NCI-H774 (cell line): ENCODE data around the gene MYO1D.
A peak's percentile ranks its signal among the peaks of the same experiment; 100 is the strongest.

Experiments
- DNase-seq: peaks from one replicate; lab custom pipeline; 2025; lab: John Stamatoyannopoulos, UW

The MYO1D gene

GRCh38 chr17:32488177-32488542, 388.8 kb downstream of the MYO1D start:
- DNase-seq = no peak

DNA sequence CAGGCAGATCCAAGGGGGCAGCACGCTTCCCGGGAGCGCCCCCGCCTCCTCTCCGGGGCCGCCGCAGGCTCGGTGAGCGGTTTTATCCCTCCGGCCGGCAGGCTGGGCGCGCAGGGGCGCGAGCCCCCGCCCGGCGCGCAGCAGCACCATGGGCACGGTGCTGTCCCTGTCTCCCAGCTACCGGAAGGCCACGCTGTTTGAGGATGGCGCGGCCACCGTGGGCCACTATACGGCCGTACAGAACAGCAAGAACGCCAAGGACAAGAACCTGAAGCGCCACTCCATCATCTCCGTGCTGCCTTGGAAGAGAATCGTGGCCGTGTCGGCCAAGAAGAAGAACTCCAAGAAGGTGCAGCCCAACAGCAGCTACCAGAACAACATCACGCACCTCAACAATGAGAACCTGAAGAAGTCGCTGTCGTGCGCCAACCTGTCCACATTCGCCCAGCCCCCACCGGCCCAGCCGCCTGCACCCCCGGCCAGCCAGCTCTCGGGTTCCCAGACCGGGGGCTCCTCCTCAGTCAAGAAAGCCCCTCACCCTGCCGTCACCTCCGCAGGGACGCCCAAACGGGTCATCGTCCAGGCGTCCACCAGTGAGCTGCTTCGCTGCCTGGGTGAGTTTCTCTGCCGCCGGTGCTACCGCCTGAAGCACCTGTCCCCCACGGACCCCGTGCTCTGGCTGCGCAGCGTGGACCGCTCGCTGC, 389.3 kb downstream of the MYO1D start:
- no peak for DNase-seq

DNA sequence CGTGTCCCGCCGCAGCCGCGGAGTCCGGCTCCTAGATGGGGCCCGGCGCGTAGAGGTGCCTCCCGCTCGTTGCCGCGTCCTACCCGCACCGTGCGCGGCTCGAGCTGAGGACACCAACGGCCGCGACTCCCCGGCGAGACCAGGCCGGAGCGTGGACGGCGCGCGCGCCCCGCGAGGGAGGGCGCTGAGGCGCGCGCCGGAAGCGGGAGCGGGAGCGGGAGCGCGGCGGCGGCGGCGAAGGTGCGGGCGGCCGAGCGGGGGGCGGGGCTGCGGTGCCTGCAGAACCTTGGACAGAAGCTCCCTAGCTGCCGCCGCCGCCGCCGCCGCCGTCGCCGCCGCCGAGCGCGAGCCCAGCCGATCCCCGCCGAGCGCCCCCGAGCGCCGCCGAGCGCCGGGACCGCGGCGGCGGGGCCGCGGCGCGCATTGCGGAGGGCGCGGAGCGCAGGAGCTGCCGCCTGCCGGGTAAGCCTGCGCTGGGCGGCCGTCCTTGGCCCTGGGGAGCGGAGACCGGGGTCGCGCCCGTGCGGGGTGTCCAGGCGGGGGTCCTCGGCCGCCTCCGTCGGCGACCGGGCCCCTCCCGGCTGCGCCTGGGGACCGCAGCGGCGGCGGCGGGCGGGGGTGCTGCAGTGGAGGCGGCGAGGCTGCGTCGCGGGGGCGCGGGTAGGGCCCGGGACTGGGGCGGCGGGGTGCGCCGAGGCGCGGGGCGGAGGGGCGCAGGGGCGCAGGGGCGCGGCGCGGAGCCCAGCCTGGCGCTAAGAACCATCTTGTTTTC, 390.0 kb downstream of the MYO1D start, which contains the start of gene CDK5R1:
Gene CDK5R1, plus strand, starts transcription at position 293 of the 772 bp plus-strand sequence. CDS start 628 bp downstream, outside the sequence.
- DNase-seq = peak; percentile 91

DNA sequence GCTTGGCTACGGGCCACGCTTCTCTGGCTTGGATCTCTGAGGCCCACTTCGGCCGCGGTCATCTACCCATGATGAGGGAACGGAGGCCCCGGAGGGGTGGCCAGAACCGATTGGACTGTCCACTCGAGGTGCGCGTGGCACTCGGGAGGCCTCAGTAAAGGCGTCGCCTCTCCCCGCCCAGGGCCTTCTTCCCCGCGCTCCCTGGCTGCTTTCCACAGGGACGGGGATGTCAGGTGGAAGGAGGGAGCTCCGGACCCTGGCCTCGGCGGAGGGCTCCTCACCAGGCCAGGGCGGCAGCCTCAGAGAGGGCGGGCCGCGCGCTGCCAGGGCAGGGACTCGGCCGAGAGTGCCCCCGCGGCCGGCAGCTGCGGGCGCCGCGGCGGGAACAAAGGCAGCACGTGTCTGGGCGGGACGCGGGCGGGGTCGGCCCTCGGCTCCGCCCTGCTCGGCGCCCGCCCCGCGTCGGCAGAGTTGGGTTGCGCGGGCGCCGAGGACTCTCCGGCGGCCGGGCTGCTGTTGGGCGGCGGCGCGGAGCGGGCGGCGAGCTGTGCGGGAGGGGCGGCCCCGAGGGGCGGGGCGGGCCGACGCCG, 390.7 kb downstream of the MYO1D start:
- peak; percentile 94 for DNase-seq

DNA sequence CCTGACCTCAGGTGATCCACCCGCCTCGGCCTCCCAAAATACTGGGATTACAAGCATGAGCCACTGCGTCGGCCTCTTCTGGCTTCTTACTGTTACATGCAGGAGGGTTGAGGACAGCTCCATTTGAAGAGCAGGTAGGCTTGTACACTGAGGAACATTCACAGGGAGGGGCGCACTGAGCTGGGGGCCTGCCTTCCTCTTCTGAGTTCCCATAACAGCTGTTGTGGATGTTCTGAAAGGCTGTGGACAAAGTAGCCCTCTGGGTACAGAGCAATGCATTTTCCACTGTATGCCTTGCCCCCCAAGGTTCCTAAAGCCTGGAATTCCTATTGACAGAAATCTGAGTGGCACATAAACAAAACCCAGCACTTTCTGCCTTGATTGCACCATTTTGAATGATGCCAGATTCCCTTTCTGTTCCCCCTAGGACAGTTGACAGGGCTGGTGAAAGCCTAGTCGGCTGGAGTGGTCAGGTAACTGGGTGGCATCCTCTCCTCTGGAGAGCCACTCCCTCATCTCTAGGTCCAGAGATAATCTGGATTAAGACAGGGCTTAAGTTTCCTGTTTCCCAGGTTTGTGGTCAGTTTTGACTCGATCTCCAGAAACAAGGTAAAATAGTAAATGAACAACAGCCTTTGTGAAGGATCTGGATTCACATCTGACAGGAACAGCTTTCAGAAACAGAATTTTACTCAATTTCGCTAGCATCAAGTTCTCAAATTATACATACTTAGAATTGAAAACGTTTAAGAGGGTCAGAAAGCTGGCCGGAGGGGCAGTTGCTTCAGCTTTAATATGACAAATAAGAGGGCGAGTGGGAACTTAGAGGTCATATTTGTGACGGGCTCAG, 391.4 kb downstream of the MYO1D start:
- DNase-seq = no peak

- DNase-seq = no peak
Measured at GRCh38 chr17:32484628-32485027, 392.3 kb downstream of the MYO1D start.

DNA sequence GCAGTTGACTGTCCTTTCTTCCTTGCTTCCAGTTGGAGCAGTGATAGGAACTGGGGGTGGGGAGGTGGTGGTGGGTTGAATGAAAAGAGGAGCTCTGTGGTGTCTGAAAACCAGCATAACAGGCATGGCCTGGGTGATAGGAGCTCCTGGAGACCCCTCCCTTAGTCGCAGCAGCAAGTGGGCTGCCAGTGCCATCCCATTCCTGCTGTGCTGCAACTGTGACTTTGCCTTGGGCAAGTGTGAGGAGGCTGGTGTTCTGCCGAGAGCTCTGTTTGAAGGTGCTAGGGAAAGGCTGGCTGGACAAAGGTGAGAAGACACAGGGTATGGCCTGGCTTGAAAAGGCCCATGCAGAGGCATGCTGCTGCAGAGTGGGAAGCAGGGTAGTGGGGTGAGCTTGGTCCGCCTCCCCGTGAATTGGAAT, 392.9 kb downstream of the MYO1D start:
- no peak for DNase-seq

- peak; percentile 59 for DNase-seq
Measured at GRCh38 chr17:32483451-32484019, 393.4 kb downstream of the MYO1D start.

GRCh38 chr17:32482568-32483320, 394.2 kb downstream of the MYO1D start:
- DNase-seq = no peak

DNA sequence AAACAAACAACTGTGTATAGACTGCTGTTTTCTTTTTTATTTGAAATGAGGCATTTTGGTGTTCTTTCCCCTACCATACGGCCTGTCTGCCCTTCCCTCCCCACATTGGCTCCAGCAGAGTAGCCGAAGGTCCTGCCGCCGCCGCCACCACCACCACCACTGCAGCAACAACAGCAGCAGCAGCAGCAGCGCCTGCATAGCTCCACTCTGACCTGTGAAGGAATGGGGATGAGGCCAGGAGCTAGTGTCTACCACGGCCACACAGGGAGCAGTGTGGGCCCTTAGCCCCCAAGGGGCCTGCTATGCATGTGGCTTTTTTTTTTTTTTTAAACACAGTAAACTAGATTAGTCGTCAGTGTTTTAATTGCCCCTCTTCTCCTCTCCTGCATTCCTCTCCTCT, 395.7 kb downstream of the MYO1D start:
- DNase-seq = no peak

GRCh38 chr17:32479074-32479617, 397.8 kb downstream of the MYO1D start:
- DNase-seq = no peak

- no peak for DNase-seq
Measured at GRCh38 chr17:32477220-32477619, 399.7 kb downstream of the MYO1D start.

- no peak for DNase-seq
Measured at GRCh38 chr17:32475258-32475657, 401.7 kb downstream of the MYO1D start.

DNA sequence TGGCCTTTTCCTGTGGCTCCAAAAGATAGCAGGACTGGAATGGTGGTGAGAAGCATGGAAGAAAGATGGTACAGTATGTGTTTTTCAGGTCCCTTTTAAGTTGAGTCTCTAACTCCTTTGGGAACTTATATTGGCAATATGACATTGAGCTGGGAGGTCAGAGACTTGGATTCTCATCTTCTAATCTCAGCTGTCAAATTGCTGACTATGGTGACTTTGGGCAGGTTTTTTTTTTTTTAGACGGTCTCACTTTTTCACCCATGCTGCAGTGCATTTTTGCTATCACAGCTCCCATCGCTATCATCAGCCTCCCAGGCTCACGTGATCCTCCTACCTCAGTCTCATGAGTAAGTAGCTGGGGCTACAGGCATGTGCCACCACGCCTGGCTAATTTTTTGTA, 405.3 kb downstream of the MYO1D start:
- DNase-seq = no peak

GRCh38 chr17:32470405-32471167, 406.3 kb downstream of the MYO1D start:
- DNase-seq = no peak

DNA sequence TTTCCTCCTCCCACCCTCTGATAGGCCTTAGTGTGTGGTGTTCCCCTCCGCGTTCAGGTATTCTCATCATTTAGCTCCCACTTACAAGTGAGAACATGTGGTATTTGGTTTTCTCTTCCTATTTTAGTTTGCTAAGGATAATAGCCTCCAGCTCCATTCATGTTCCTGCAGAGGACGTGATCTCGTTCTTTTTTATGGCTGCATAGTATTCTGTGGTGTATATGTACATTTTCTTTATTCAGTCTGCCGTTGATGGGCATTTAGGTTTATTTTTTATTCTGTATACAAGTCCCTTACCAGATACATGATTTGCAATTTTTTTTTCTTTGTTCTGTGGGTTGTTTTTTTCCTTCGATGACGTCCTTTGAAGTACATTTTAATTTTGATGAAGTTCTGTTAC, 409.0 kb downstream of the MYO1D start:
- DNase-seq = no peak

GRCh38 chr17:32464374-32464773, 412.6 kb downstream of the MYO1D start:
- DNase-seq = no peak

DNA sequence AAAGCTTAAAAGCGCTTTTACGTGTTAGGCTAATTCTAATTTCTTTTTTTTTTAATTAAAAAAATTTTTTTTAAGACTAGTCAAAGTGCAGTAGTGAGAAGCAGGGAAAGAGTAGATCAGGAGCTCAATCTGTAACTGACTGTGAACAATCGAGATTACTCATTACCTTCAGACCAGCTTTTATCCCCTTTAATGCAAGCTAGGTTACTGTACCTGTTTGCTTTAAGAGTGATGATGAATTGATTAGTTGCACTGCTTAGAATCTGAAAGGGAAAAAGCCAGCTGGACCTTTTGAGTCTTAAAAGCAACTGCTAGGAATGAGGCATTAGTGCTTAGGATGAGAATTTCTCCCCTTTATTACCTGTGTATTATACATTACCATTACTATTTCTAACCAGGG, 413.6 kb downstream of the MYO1D start:
- DNase-seq = no peak

GRCh38 chr17:32461853-32462617, 414.9 kb downstream of the MYO1D start:
- peak; percentile 56 for DNase-seq
